ENCODE data around the gene LHPP. TPM values are rescaled to one million over a fixed set of nuclear protein-coding genes. Genes with fewer than 3 reads are reported as not detected.

The LHPP gene
- total RNA-seq, 1 donor from 2014 or later = 16.2 TPM

- H3K4me1 ChIP-seq = no peaks in the 10 kb centered on the region
- DNase-seq (no peak), ATAC-seq (no peak)
- TF ChIP-seq CTCF (IDR thresholded peaks at IDR 0.05) = no peak
- no peaks in the 10 kb centered on the region for H3K36me3 ChIP-seq
- no peak overlapping the region for H3K4me3 ChIP-seq
- H3K27me3 ChIP-seq = no peaks in the 10 kb centered on the region
- intact Hi-C loops (cut with DNase I) = no loop called here
- no peaks in the 10 kb centered on the region for H3K9me3 ChIP-seq
- H3K27ac ChIP-seq = no peak overlapping the region
Measured at GRCh38 chr10:124602121-124602561, 140.5 kb downstream of the LHPP start.

GRCh38 chr10:124602646-124603365 is 141.2 kb downstream of the LHPP start:
- H3K36me3 ChIP-seq = no peaks in the 10 kb centered on the region
- no peaks in the 10 kb centered on the region for H3K4me1 ChIP-seq
- H3K27ac ChIP-seq = no peak overlapping the region
- ATAC-seq = no peak
- DNase-seq = no peak
- intact Hi-C loops (cut with DNase I) = no loop called here
- TF ChIP-seq CTCF (IDR thresholded peaks at IDR 0.05) = no peak
- H3K27me3 ChIP-seq = no peaks in the 10 kb centered on the region
- no peaks in the 10 kb centered on the region for H3K9me3 ChIP-seq
- no peak overlapping the region for H3K4me3 ChIP-seq

GRCh38 chr10:124603376-124604213 is 142.0 kb downstream of the LHPP start:
- no peak for TF ChIP-seq CTCF (IDR thresholded peaks at IDR 0.05)
- intact Hi-C loops (cut with DNase I) = no loop called here
- Histone ChIP-seq H3K36me3 (no peaks in the 10 kb centered on the region), H3K27ac (no peak overlapping the region), H3K27me3 (no peaks in the 10 kb centered on the region), H3K9me3 (no peaks in the 10 kb centered on the region), H3K4me1 (no peaks in the 10 kb centered on the region), H3K4me3 (no peak overlapping the region)
- no peak for ATAC-seq
- no peak for DNase-seq

- Histone ChIP-seq H3K4me3 (no peak overlapping the region), H3K36me3 (no peaks in the 10 kb centered on the region), H3K27ac (no peak overlapping the region), H3K4me1 (no peaks in the 10 kb centered on the region), H3K9me3 (no peaks in the 10 kb centered on the region), H3K27me3 (no peaks in the 10 kb centered on the region)
- intact Hi-C loops (cut with DNase I) = no loop called here
- ATAC-seq = no peak
- no peak for DNase-seq
- TF ChIP-seq CTCF (IDR thresholded peaks at IDR 0.05) = no peak
Measured at GRCh38 chr10:124604214-124605000, 142.8 kb downstream of the LHPP start.

GRCh38 chr10:124605001-124605370 is 143.4 kb downstream of the LHPP start:
- ATAC-seq = no peak
- DNase-seq = no peak
- Histone ChIP-seq H3K27me3 (no peaks in the 10 kb centered on the region), H3K9me3 (no peaks in the 10 kb centered on the region), H3K27ac (no peak overlapping the region), H3K4me1 (no peaks in the 10 kb centered on the region), H3K36me3 (no peaks in the 10 kb centered on the region), H3K4me3 (no peak overlapping the region)
- no peak for TF ChIP-seq CTCF (IDR thresholded peaks at IDR 0.05)
- intact Hi-C loops (cut with DNase I) = no loop called here

Measured in upper lobe of right lung (tissue), 1 donor.